ENCODE measurements around the gene AKR1B15.
A peak's percentile ranks its signal among the peaks of the same experiment; 100 is the strongest.
"Not testable (repeated sequence)": the region's sequence is repeated elsewhere in the genome, so short reads cannot be mapped to it uniquely, and the experiment has no call there.

Gene AKR1B15

DNA sequence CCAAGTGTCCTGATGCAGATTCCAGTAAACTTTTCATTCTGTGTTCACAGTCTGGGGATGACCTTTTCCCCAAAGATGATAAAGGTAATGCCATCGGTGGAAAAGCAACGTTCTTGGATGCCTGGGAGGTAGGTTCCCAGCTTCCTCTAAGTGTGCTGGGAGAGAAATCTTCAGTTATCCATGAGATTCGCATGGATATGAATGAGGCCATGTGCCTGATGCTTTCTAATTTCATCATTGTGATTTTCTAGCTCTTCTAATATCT, 16.0 kb upstream of the AKR1B15 start:
- no peak for DNase-seq (ENCODE audit: low read depth in 2 of 2)

GRCh38 chr7:134533288-134533771, 15.6 kb upstream of the AKR1B15 start:
- DNase-seq (ENCODE audit: low read depth in 2 of 2): no peak

- DNase-seq (ENCODE audit: low read depth in 2 of 2): no peak
These were observed 14.3 kb upstream of the AKR1B15 start for GRCh38 chr7:134534633-134535032.

GRCh38 chr7:134535272-134535918, 13.5 kb upstream of the AKR1B15 start:
- DNase-seq (ENCODE audit: low read depth in 2 of 2): no peak

DNA sequence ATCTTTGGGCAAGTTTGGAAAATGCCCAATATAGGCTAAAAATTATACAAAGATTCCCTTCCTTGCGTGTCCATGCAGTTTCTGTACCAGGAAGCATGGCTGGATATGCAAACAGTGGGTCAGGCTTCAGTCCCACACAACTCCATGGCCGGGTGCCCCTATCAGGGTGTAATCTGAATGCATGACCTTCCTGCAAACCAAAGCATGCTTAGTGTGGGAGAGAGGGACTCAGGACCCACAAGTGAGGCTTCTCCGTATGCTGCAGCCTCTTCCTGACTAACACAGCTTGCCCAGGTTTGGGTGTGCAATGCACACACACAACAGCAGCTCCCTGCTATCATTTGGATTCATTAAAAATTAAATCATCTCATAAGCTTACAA, 13.0 kb upstream of the AKR1B15 start:
- no peak for DNase-seq (ENCODE audit: low read depth in 2 of 2)

GRCh38 chr7:134536558-134536957, 12.4 kb upstream of the AKR1B15 start:
- DNase-seq (ENCODE audit: low read depth in 2 of 2): not testable (repeated sequence)

DNA sequence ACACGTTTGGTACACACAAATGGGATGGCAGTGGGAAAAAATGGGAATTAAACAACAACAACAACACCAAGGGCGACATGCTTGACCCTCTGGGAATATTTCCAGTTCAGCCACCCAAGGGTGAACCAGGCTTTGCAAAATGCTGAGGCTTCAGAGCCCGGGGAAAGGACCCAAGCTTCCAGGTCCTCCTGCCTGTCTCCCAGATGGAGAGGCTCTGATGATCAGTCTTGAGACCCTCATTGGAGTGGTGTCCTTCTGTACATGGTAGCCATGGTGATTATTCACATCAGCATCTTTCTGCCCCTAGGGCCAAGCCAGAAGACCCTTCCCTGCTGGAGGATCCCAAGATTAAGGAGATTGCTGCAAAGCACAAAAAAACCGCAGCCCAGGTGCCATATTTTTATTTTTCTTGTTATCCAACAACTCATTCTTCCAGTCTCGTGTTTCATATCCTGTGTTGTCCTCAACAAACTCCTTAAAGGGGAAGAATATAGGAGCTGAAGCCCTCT, 11.6 kb upstream of the AKR1B15 start:
- not testable (repeated sequence) for DNase-seq (ENCODE audit: low read depth in 2 of 2)

DNA sequence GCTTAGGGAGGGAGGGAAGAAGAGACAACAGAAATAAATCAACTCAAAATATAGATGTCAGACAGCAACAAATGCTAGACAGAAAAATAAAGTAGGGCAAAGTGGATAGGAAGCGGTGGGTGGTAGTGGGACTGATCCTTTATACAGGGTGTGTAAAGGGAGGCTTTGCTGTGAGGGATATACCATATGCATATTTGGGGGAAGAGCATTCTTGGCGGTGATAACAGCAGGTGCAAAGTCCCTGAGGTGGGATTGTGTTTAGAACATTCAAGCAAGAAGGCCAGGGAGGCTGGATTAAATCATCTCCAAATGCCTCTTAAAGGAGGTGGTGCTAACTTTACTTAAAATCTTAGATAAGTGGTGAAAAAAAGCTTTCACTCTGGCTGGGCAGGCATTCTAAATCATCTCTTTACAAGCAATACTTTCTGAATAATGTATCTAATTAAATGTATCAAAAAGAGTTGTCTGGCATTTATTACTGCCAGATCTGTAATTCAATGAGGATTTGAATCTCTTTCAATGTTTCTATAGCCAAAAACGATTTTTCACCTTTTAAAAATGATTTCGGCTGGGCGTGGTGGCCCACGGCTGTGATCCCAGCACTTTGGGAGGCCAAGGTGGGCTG, 9.4 kb upstream of the AKR1B15 start:
- DNase-seq (ENCODE audit: low read depth in 2 of 2): no peak

- not testable (repeated sequence) for DNase-seq (ENCODE audit: low read depth in 2 of 2)
These were observed 7.3 kb upstream of the AKR1B15 start for GRCh38 chr7:134541501-134542194.

DNA sequence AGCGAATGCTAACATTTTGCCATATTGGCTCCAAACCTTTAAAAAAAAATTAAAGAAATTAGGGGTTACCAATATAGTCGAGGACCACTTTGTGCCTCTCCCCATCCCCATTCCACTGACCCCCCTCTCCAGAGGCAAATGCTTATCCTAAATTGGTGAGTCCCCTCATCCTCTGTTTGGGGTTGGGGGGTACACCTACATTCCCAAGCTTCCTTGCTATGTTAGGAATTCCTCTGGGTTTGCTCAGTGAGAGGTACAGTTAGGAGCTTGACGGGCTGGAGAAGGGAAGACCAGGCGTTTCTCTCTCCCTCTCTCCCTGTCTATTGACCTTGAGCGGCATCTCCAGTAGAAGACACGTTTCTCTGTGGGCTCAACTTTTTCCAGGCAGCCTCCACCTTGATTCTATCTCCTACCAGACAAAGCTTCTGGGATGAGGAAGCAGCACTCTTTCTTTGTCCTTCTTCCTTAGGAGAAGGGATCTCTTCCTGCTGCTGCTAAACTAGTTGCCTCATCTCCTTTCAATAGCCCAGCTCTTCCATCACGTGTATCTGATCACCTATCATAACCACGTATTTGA, 6.6 kb upstream of the AKR1B15 start:
- DNase-seq (ENCODE audit: low read depth in 2 of 2): no peak

- DNase-seq (ENCODE audit: low read depth in 2 of 2): no peak
These were observed 3.5 kb upstream of the AKR1B15 start for GRCh38 chr7:134545380-134545779.

- no peak for DNase-seq (ENCODE audit: low read depth in 2 of 2)
These were observed 3.0 kb upstream of the AKR1B15 start for GRCh38 chr7:134545918-134546317.

DNA sequence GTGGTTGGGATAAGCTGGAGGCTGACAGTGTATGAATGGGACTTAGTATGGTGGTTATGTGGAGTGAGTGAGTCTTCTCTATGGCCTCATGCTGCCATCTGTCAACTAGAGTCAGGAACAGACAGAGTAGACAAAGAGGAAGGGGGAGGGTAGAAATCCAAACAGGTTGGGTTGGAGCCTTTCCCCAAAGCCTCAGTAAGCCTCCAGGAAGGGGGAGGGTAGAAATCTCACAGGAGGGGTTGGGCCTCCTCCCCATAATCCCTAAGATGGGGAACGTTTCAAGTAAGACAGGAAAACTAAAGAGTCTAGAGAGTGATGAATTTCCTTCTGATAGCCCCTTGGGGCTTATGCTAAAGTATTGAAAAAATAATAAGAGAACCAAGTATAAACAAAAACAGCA, 2.0 kb upstream of the AKR1B15 start:
- DNase-seq (ENCODE audit: low read depth in 2 of 2): no peak

- DNase-seq (ENCODE audit: low read depth in 2 of 2): peak; percentile 41 to 51
These were observed 1.4 kb upstream of the AKR1B15 start for GRCh38 chr7:134547397-134548054.

DNA sequence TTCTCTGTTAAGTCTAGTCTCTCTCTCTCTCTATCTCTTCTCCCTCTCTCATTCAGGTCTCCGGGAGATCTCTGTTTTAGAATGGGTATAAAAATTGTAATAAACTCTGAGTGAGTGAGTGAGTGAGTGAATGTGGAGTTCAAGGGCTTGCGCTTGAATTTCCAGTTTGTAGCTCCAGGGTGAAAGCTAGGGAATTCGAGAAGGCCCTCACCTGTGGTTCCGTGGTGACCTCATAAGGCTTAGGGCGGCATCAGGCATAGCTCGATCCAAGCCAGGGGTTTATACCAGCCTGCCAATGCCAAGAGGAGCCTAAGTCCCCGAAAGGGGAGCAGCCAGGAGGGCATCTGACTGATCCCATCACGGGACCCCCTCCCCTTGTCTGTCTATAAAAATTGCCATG, 456 bp downstream of the AKR1B15 start:
- no peak for DNase-seq (ENCODE audit: low read depth in 2 of 2)

DNA sequence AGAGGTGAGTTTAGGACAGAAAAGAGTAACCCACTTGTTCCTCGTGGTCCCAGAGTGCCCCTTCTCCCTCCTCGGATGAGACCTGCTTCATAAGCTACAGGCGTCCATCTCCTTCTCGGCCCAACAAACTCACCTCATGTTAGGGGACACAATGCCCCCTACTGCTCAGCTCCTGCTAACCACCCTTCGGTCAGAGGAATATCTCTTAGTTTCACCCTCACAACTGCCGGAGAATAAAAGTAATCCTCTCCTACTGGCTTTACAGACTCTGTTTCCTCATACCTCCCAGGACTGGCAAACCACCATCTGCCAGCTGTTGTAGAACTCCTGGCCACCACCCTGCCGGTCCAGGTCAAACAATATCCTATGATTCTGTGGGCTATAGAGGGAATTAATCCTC, 3.2 kb downstream of the AKR1B15 start:
- DNase-seq (ENCODE audit: low read depth in 2 of 2): no peak

DNA sequence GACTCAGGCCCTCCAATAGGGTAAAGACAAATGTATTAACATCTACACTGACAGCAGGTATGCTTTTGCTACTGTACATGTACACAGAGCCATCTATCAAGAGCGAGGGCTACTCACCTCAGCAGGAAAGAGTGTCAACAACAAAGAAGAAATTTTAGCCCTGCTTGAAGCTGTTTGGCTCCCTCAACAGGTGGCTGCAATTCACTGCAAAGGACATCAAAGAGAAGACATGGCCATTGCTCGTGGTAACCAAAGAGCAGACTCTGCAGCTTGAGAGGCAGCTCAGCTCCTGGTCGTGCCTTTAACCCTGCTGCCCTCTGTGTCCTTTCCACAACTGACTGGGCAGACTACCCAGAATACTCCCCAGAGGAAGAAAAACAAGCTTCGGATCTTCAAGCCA, 5.1 kb downstream of the AKR1B15 start:
- DNase-seq (ENCODE audit: low read depth in 2 of 2): no peak

- no peak for DNase-seq (ENCODE audit: low read depth in 2 of 2)
These were observed 5.6 kb downstream of the AKR1B15 start for GRCh38 chr7:134554417-134554966.

GRCh38 chr7:134557391-134557790, 8.5 kb downstream of the AKR1B15 start:
- DNase-seq (ENCODE audit: low read depth in 2 of 2): no peak

DNA sequence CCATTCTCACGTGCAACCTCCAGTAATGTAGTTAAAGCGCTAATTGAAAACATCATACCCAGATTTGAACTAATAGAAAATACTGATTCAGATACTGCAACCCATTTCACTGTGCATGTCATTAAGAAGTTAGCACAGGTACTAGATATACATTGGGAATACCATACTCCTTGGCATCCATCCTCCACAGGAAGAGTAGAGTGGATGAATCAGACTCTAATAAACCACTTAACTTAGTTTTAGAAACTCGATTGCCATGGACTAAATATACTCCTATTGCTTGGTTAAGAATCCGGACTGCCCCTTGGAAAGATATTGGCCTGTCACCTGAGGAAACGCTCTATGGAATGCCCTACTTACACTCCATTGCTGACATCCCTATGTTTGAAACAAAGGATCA, 9.5 kb downstream of the AKR1B15 start:
- DNase-seq (ENCODE audit: low read depth in 2 of 2): no peak

GRCh38 chr7:134561616-134562015, 12.7 kb downstream of the AKR1B15 start:
- not testable (repeated sequence) for DNase-seq (ENCODE audit: low read depth in 2 of 2)

DNA sequence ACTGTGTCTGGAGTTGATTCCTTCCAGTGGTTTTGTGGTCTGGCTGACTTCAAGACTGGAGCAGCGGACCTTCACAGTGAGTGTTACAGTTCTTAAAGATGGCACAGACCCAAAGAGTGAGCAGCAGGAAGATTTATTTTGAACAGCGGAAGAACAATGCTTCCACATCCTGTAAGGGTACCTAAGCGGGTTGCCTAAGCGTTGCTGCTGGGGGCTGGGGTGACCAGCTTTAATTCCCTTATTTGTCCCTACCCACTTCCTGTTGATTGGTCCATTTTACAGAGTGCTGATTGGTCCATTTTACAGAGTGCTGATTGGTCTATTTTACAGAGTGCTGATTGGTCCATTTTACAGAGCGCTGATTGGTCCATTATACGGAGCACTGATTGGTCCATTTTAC, 13.2 kb downstream of the AKR1B15 start:
- no peak for DNase-seq (ENCODE audit: low read depth in 2 of 2)

All from stimulated activated CD8-positive, alpha-beta memory T cell treated with anti-CD3 and anti-CD28 coated beads, Interleukin-7, amount 100 ng/mL, for 1 hour (primary cell).